Fibroblast of lung (primary cell): ENCODE results near the gene WAS.

Experiments
- EZH2 ChIP-seq: IDR thresholded peaks from 2 replicates; pipeline ENCODE4 v1.5.1; 2012; ENCODE audit warnings: low read length, control low read depth, mild to moderate bottlenecking; ENCODE audit errors: missing control alignments
- TF ChIP-seq, protein P1 (sequence below), 2 donors: IDR thresholded peaks in 1 of 2; conservative IDR thresholded peaks in 1 of 2; 1 replicate in 1 of 2; 2 replicates in 1 of 2; pipeline ENCODE4 v1.5.1; 2011 to 2012; ENCODE audit warnings: low read length in 2 of 2, control low read depth in 1 of 2, inconsistent platforms in 1 of 2, low read depth in 1 of 2, mild to moderate bottlenecking in 1 of 2

DNA sequence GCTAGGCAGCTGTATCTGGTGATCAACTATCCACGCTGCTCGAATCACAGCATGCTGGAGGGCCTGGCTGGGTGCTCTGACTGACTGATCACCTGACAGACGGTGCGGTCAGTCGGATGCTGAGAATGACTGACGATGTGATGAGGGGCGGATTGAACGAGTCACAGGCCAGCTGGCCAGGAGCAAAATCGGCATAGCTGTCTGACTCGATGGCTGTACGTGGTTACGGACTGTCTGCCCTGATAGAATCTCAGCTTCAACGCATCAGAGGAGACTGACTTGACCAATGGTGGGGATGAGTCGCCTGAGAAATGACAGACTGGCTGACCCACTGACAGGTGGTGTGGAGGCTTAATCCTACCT lies 11.9 kb downstream of the WAS start:
- TF ChIP-seq, protein P1, sequence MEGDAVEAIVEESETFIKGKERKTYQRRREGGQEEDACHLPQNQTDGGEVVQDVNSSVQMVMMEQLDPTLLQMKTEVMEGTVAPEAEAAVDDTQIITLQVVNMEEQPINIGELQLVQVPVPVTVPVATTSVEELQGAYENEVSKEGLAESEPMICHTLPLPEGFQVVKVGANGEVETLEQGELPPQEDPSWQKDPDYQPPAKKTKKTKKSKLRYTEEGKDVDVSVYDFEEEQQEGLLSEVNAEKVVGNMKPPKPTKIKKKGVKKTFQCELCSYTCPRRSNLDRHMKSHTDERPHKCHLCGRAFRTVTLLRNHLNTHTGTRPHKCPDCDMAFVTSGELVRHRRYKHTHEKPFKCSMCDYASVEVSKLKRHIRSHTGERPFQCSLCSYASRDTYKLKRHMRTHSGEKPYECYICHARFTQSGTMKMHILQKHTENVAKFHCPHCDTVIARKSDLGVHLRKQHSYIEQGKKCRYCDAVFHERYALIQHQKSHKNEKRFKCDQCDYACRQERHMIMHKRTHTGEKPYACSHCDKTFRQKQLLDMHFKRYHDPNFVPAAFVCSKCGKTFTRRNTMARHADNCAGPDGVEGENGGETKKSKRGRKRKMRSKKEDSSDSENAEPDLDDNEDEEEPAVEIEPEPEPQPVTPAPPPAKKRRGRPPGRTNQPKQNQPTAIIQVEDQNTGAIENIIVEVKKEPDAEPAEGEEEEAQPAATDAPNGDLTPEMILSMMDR (conservative IDR thresholded peaks at IDR 0.05 in 1 of 2, IDR thresholded peaks at IDR 0.05 in 1 of 2; ENCODE audit: low read depth in 1 of 2, low read length in 2 of 2), result no peak
- no peak for TF ChIP-seq EZH2
